Measurements from ENCODE around the gene ARL6IP4.

The ARL6IP4 gene

GRCh38 chr12:122991623-122992275, 11.3 kb downstream of the ARL6IP4 start:
- DNase-seq = peak in 1 of 5 donors; percentile 4

DNA sequence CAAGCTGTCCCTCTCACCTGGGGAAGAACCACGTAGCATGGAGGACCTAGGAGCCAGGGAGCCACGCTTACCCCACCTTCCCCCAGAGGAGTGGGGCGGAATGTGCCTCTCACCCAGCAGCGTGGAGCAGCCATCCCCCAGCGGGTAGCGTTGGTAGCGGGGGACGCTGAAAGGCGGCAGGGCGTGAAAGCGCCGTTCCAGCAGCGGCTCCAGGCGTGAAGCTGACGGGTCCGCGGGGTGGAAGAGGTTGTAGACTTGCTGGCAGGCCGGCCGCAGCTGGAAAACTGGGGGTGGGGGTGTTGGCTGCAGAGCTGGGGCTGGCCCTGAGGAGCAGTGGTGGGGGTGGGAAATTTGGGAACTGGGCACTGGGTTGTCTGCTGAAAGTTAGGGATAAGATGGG, 11.9 kb downstream of the ARL6IP4 start:
- DNase-seq = peak in 2 of 5 donors; percentile 2 to 10

DNA sequence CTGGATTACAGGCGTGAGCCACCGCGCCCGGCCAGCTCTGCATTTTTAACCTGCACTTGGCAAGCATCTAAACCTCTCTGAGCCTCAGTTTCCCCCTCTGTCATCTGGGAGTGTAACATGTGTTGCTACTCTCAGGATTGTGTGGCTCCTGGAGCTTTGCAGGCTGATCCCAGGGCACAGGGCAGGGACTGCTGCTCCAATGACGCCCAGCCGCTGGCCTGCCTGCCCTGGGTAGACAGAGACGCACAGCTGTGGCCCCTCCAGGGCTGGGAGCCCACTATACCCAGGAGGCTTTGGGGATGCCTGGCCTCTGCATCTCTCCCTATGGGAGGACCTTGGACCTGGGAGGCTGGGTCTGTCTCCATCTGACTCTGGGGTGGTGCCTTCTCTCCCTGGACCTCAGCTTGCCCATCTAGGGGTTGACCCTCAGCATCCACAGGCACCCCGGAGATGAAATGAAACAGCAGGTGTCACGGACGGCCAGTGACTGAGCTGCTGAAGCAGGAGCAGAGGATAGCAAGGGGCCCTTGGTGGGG, 13.7 kb downstream of the ARL6IP4 start:
- peak in 1 of 5 donors; percentile 4 for DNase-seq

DNA sequence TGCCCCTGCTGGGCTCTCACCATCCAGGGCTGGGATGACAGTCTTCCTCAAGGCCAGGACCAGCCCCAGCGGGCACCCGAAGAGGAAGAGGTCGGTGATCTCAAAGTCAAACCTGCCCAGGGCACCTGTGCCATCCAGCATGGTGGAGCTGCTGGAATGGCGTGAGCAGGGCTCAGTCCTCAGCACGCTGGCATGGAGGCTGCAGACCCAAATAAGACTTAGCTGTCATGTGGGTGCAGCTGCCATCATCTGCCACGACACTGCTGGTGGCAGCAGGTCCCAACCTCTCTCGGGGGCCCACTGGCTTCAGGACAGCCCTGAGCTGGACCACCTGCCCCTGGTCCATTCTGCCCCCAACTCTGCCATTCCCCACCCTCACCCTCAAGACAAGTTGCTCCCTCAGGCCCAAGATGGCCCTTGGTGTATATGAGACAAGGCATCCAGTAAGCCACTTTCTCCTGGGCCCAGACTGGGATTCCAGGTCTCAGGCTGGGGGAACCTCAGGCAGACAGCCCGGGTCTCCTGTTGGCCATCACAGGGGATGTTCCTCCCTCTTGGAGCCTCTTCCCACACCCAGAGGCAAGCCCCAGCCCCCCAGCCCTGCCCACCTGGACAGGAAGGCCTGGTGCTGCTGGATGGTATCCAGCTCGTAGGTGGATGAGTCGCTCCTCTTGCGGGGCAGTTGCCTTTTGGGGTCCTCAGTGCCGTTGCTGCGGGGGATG, 14.5 kb downstream of the ARL6IP4 start:
- DNase-seq = no peak

GRCh38 chr12:122995503-122996187, 15.2 kb downstream of the ARL6IP4 start:
- no peak for DNase-seq

DNA sequence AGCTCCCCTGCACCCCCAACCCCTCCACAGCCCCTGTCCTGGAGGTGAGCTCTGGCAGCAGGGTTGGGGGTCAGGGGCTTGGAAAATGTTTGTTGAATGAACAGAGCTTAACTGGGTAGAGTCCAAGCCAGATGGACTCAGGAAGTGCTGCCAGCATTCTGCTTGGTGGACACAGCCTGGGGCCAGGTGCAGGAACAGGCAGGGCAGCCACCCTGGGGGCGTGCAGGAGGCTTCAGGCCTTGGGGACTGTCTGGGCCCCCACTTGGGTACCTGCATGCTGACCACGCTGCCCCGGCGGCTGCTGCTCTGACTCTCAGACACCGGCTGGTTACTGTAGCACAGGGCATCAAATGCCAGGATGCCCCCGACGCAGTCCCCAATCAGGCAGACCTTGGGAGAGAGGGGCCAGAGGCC, 15.7 kb downstream of the ARL6IP4 start:
- DNase-seq = no peak

DNA sequence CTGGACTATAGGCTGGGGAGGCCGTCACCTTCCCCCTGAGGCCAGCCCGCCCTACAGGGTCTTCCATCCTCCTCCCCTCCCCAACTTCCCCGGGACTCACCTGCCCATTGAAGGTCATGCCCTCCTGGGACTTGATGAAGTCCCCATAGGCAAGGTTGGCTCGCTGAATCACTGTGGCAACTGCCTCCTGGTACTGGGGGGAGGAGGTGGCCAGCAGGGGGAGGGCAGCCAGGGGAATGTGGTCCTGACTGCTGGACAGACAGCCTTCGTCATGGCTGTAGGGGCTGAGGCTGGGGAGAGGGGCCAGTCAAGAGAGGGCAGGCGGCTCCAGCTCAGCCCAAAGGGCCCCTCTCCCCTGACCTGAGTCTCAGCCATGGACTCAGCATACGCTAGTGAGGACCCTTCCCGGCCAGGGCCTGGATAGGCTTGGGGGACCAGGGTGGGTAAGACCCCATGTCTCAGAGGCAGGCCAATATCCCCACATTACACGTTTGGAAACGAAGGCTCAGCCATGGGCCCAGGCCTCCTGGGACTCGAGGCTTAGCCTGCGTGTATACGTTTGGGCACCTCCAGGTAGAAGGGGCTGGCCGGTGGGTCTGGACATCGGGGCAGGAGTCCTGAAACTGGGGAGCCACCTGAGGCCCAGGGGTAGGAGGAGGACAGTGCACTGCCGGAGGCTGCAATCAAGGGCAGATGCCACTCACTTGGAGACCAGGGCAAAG, 16.3 kb downstream of the ARL6IP4 start:
- no peak for DNase-seq

DNA sequence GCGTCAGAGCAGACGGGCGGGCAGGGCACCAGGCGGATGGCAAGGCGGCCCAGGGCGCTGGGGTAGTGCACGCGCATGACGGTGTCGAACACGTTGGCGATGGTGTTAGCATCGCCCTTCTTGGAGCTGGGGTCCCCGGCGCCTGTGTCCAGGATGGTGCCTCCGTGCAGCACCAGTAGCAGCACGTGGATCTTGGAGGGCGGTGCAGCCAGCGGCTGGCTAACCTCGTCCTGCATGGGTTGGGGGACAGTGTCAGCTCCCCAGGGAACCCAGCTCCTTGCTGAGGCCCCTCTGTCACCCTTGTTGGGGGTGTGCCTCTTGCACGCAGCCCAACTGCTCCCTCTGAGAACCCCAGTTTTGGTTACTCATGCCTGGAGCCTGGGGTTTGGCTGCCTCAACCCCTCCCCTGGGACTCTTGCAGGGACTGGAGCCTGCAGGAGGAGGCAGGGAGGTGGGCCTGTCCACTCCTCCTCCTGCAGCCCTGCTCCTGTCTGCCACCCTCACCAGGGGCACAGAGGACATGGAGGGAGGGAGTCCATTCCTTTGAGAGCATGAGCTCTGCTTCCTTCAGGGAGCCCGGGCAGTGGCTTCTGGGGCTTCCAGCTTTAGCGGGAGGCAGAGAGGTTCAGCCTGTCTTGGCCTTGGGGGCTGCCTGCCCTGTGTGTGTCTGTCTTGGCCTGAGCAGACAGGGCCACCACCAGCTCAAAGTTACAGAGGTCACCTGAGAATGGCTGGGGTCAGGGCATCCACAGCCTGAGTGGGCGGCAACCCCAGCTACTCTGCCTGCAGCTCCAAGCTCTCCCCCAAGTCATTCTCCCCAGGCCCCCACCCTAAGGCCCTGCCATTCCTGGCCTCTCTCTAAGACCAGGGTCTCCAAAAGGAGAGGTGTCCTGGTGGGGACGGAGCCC, 17.1 kb downstream of the ARL6IP4 start:
- no peak for DNase-seq

DNA sequence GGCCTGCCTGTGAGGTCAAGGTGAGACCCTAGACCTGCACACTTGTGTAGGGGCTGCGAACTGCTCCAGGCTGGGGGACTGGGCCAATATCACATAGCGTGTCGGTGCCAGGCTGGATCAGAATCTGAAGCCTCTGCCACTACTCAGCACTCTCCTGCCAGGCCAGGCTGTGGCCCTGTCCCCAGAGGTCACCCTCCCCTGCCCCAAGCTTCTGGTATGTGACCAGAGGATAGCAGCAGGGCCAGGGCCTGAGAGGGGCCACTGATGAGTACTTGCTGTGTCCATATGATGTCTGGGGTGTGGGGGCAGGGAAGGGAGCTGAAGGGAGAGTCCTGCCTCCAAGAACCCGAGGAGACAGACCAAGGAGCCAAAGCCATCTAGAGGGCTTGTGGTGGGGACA, 17.8 kb downstream of the ARL6IP4 start:
- DNase-seq = no peak

GRCh38 chr12:122999196-122999946, 18.9 kb downstream of the ARL6IP4 start:
- DNase-seq = no peak

DNA sequence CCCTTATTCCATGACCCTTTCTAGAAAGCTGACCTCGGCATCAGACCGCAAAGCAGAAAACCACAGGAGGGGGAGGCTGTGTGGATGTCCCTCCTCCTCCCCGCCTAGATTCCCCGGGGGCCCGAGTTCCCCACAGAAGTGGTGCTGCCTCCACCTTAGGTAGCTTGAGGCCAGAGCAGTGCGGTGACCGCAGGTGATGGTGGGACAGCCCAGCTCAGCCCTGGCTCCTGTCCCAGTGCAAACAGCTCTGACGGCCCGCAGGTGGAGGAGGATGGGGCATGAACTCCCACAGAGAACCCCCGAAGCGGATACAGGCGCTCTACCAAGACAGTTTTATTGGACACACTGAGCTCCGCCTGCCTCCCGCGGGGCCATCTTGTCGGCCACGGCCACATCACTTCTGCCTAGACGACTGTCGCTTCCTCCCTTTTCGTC, 19.5 kb downstream of the ARL6IP4 start:
- no peak for DNase-seq

DNA sequence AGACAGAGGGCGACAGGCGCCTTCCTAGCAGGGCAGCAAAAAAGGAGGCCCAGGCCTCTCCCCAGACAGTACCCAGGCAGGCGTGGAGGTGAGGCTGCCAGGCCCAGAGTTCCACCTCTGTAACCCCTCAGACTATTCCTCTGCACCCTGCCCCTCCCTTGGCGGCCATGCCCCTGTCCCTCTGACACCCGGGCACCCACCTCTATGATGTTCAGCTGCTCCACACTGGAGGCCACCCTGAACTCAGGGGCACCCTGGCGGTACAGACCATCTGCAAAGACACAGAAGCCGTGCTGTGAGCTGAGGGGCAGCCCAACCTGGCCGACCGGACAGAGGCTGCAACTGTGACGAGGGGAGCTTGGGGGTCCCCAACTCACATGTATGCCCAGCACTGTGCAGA, 20.1 kb downstream of the ARL6IP4 start:
- DNase-seq = no peak

GRCh38 chr12:123001464-123001863, 21.0 kb downstream of the ARL6IP4 start:
- DNase-seq = no peak

DNA sequence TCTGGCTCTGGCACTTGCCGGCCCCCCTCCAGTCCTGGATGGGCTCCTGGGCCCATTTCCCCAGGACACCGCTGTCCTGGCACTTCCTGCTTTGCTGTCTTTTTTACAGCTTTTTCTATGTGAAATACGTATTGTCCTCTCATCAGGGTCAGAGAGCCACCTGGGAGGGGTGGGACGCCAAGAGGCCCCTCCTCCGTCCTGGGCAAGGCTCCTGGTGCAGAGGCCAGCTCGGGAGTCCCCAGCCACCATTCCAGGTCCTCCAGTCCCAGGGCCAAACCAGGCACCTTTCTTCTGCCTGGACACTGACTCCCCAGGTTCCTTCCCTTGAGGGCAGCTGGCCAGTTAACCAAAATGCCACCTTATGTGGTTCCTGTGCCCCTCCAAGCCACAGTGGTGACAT, 22.8 kb downstream of the ARL6IP4 start:
- no peak for DNase-seq

DNA sequence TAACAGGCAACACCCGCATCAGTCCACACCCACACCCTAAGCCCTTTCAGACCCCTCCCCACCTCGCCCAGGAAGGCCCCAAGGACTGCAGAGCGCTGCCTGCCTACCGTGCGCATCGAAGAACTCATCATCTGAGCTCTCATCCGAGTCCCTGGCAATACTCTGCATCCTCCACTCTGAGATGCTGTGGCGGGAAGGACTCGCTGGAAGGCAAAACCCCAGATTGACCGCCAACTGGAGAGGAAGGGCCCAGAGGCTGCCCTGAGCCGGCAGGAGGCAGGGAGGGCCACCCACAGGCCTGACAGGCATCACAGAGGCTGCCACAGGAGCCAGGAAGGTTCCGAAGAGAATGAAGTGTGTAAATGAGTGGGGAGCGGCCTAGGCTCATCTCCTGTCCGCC, 23.8 kb downstream of the ARL6IP4 start:
- DNase-seq = no peak

DNA sequence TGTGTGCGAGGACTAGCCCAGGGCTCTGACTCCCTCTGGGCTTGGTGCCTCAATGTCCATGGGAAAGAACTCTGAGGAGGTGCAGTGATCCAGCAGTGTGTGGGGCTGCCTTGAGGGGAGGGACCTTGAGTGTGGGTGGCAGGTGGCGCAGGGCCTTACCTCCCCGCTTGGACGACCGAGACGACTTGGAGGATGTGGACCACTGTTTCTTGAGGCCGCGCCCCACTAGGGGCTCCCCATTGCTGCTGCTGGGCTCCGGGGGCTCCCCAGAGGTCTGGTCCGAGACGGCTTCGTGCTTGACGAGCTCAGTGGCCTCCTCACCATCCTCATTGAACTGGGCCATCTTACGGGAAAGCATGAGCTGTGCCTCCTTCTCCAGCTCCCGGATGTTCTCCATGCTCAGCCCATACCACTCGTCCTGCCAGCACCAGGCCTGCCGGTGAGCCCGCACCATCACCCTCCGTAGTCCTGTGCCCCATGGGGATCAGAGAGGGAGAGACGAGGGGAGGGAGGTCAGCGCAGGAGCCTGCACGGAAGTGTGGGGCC, 24.7 kb downstream of the ARL6IP4 start:
- DNase-seq = no peak

DNA sequence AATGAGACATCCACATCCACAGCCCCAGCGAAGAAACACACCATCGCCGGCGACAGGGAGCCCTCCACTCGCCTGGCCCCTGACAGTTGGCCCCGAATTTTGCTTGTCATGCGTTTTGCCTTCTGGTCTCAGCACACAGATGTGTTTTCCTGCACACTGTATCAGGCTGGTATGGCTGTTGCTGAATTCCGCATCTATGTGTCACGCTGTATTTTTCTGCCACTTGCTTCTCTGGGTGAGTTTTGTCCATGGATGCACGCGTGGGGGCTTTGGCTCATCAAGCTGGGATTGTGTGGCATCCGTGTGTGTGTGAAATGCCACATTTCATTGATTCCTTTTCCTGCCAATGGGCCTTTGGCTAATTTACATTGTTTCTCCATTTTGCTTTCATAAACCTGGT, 26.5 kb downstream of the ARL6IP4 start:
- DNase-seq = no peak

- no peak for DNase-seq
Observed at GRCh38 chr12:123010110-123010509, 29.6 kb downstream of the ARL6IP4 start.

GRCh38 chr12:123010681-123011080, 30.2 kb downstream of the ARL6IP4 start:
- DNase-seq = no peak

GRCh38 chr12:123011701-123012100, 31.2 kb downstream of the ARL6IP4 start:
- no peak for DNase-seq

Measured in T-helper 1 cell (primary cell).